ENCODE data around the gene RELB. TPM values are rescaled to one million over a fixed set of nuclear protein-coding genes. Genes with fewer than 3 reads are reported as not detected.

The RELB gene
- total and polyA plus RNA-seq, 7 donors: 6.5 to 44.0 (median 13.2) TPM

GRCh38 chr19:44955505-44956439, 45.5 kb upstream of the RELB start:
- Histone ChIP-seq H3K36me3 (ENCODE audit: insufficient read depth in 1 of 2, low read depth in 1 of 2) (peaks cover 0 to 4% of the 10 kb centered on the region in 2 donors), H3K9me3 (no peaks in the 10 kb centered on the region), H3K4me3 (peak overlapping the region; percentile 78), H3K27me3 (ENCODE audit: insufficient read depth in 3 of 3, low read length in 2 of 3) (no peaks in the 10 kb centered on the region), H3K4me1 (peaks cover 41% of the 10 kb centered on the region), H3K27ac (peak overlapping the region; percentile 97)
- intact Hi-C loops (cut with DNase I): loop anchor here in 1 of 2 donors (2.0 kb wide), 1 partner anchor 45 kb away; the partner anchor contains the start of gene RELB
- ATAC-seq (no peak), DNase-seq (no peak)
- 2 to 3% (median 3%) methylated on average over 36 to 40 of the region's 40 CpGs for WGBS, 3 donors
- no peak for TF ChIP-seq CTCF (IDR thresholded peaks at IDR 0.05)

- H3K27me3 ChIP-seq (ENCODE audit: insufficient read depth in 3 of 3, low read length in 2 of 3): no peaks in the 10 kb centered on the region
- H3K27ac ChIP-seq: no peak overlapping the region
- ATAC-seq: no peak
- WGBS, 3 donors: 64 to 66% (median 64%) methylated on average over 7 of the region's 7 CpGs
- no peak for DNase-seq
- TF ChIP-seq CTCF (IDR thresholded peaks at IDR 0.05): no peak
- H3K4me3 ChIP-seq: no peak overlapping the region
- H3K4me1 ChIP-seq: peaks cover 31% of the 10 kb centered on the region
- intact Hi-C loops (cut with DNase I): no loop called here
- H3K9me3 ChIP-seq: no peaks in the 10 kb centered on the region
- peaks cover 0 to 15% of the 10 kb centered on the region in 2 donors for H3K36me3 ChIP-seq (ENCODE audit: insufficient read depth in 1 of 2, low read depth in 1 of 2)
Observed at GRCh38 chr19:44957526-44957925, 43.7 kb upstream of the RELB start.

GRCh38 chr19:44958090-44958489, 43.2 kb upstream of the RELB start:
- intact Hi-C loops (cut with DNase I): no loop called here
- Histone ChIP-seq H3K4me3 (no peak overlapping the region), H3K4me1 (peaks cover 30% of the 10 kb centered on the region), H3K36me3 (ENCODE audit: insufficient read depth in 1 of 2, low read depth in 1 of 2) (peaks cover 0 to 21% of the 10 kb centered on the region in 2 donors), H3K9me3 (no peaks in the 10 kb centered on the region), H3K27ac (no peak overlapping the region), H3K27me3 (ENCODE audit: insufficient read depth in 3 of 3, low read length in 2 of 3) (no peaks in the 10 kb centered on the region)
- WGBS, 3 donors: 70 to 75% (median 73%) methylated on average over 7 to 9 of the region's 9 CpGs
- DNase-seq: no peak
- ATAC-seq: no peak
- TF ChIP-seq CTCF (IDR thresholded peaks at IDR 0.05): no peak

GRCh38 chr19:44959691-44960090, 41.6 kb upstream of the RELB start:
- Histone ChIP-seq H3K27ac (no peak overlapping the region), H3K27me3 (ENCODE audit: insufficient read depth in 3 of 3, low read length in 2 of 3) (no peaks in the 10 kb centered on the region), H3K4me1 (peaks cover 18% of the 10 kb centered on the region), H3K36me3 (ENCODE audit: insufficient read depth in 1 of 2, low read depth in 1 of 2) (peaks cover 0 to 35% of the 10 kb centered on the region in 2 donors), H3K4me3 (no peak overlapping the region), H3K9me3 (no peaks in the 10 kb centered on the region)
- DNase-seq (no peak), ATAC-seq (no peak)
- intact Hi-C loops (cut with DNase I): no loop called here
- no peak for TF ChIP-seq CTCF (IDR thresholded peaks at IDR 0.05)
- WGBS, 3 donors: 69 to 71% (median 71%) methylated on average over 5 of the region's 5 CpGs
